ENCODE results near the gene MYOM3. TPM values are rescaled to one million over a fixed set of nuclear protein-coding genes. Genes with fewer than 3 reads are reported as not detected.

The MYOM3 gene
- total and polyA plus RNA-seq, 7 donors, result under 0.01 to 3.7 (median 3.0) TPM; not detected in 2

DNA sequence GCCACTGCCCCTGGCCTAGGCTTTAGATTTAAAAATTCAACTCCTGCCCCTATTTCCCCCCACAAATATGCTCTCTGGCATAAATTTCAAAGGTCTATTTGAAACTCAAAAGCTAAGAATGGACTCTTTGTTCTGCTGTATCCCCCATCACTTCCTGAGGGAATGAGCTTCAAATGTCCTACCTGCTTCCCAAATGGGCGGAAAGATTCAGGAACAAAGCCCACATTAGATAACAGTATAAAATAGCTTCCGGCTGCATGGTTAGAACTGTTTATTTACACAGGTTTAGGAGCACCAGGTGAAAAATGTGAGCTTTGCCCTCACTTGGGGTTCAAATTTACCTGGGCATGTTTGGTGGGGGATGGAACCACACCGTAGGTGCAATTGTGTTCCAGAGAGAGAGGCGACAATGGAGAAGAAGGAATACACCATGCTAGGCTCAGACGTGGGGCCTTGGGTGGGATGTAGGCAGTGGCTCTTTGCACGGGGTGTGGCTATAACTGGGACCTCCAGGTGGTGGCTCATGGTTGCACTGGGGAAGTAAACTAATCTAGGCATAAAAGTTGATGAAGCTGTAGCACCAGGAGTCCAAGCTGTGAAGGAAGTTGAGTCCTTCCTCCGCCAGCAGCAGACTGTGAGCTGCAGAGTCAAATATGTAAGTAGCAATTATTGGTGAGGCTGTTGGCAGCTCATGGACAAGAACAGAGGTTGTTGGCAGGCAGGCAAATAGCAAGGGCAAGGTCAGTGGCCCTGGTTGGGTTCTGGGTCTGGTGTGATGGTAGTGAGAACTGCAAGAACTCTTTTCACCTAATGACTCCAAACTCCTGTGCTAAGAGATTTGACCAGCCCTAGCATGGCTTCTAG is 90.3 kb downstream of the MYOM3 start:
- H3K9me3 ChIP-seq, result no peaks in the 10 kb centered on the region
- H3K36me3 ChIP-seq, result no peaks in the 10 kb centered on the region
- peaks cover 0 to 69% (median 60%) of the 10 kb centered on the region in 4 donors for H3K4me1 ChIP-seq
- 21 to 64% methylated on average over 7 of the region's 7 CpGs for WGBS, 2 donors
- H3K4me3 ChIP-seq, result no peak overlapping the region
- DNase-seq, result no peak
- intact Hi-C loops (cut with DNase I), result loop anchor here (2.0 kb wide), 1 partner anchor 63 kb away; the partner anchor contains the start of gene PNRC2
- no peak for TF ChIP-seq EP300 (IDR thresholded peaks at IDR 0.05)
- H3K27me3 ChIP-seq, result no peaks in the 10 kb centered on the region
- peak overlapping the region; percentile 80 to 96 (median 88) for H3K27ac ChIP-seq

GRCh38 chr1:24020470-24020869 is 91.5 kb downstream of the MYOM3 start:
- peak overlapping the region; percentile 80 to 96 (median 88) for H3K27ac ChIP-seq
- H3K27me3 ChIP-seq, result no peaks in the 10 kb centered on the region
- 91 to 92% methylated on average over 3 of the region's 3 CpGs for WGBS, 2 donors
- DNase-seq, result no peak
- H3K4me3 ChIP-seq, result no peak overlapping the region
- H3K4me1 ChIP-seq, result peaks cover 0 to 76% (median 70%) of the 10 kb centered on the region in 4 donors
- intact Hi-C loops (cut with DNase I), result no loop called here
- H3K36me3 ChIP-seq, result no peaks in the 10 kb centered on the region
- TF ChIP-seq EP300 (IDR thresholded peaks at IDR 0.05) (no peak), POLR2AphosphoS5 (IDR thresholded peaks at IDR 0.05) (no peak), POLR2A (IDR thresholded peaks at IDR 0.05) (no peak)
- TF ChIP-seq, protein P1, sequence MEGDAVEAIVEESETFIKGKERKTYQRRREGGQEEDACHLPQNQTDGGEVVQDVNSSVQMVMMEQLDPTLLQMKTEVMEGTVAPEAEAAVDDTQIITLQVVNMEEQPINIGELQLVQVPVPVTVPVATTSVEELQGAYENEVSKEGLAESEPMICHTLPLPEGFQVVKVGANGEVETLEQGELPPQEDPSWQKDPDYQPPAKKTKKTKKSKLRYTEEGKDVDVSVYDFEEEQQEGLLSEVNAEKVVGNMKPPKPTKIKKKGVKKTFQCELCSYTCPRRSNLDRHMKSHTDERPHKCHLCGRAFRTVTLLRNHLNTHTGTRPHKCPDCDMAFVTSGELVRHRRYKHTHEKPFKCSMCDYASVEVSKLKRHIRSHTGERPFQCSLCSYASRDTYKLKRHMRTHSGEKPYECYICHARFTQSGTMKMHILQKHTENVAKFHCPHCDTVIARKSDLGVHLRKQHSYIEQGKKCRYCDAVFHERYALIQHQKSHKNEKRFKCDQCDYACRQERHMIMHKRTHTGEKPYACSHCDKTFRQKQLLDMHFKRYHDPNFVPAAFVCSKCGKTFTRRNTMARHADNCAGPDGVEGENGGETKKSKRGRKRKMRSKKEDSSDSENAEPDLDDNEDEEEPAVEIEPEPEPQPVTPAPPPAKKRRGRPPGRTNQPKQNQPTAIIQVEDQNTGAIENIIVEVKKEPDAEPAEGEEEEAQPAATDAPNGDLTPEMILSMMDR (IDR thresholded peaks at IDR 0.05), result no peak
- H3K9me3 ChIP-seq, result no peaks in the 10 kb centered on the region

DNA sequence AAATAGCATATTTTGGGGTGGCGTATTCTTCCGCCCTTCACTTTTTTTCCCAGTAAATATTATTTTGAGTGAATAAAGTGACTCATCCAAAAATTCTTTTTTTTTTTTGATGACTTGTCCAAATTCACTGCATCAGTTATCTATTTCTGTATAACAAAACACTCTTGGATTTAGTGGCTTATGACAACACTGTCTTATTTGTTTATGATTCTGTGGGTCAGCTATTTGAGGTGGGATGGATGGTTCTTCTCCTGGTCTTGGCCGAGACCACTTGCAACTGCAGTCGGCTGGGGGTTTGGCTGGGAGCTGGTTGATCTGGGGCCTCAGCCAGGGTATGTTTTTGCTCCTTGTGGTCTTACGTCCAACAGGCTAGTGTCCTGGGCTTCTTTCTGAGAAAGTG is 91.9 kb downstream of the MYOM3 start:
- Histone ChIP-seq H3K36me3 (no peaks in the 10 kb centered on the region), H3K4me3 (no peak overlapping the region), H3K4me1 (peaks cover 0 to 76% (median 72%) of the 10 kb centered on the region in 4 donors), H3K27me3 (no peaks in the 10 kb centered on the region), H3K9me3 (no peaks in the 10 kb centered on the region), H3K27ac (peak overlapping the region; percentile 80 to 96 (median 88))
- TF ChIP-seq, protein P1 (IDR thresholded peaks at IDR 0.05), result no peak
- TF ChIP-seq POLR2AphosphoS5 (IDR thresholded peaks at IDR 0.05) (peak in 3 of 4 donors; percentile 65 to 71 (median 65)), EP300 (IDR thresholded peaks at IDR 0.05) (peak in 1 of 4 donors; percentile 36), POLR2A (IDR thresholded peaks at IDR 0.05) (no peak)
- 81 to 86% methylated on average over 5 of the region's 5 CpGs for WGBS, 2 donors
- peak; percentile 88 for DNase-seq
- intact Hi-C loops (cut with DNase I), result no loop called here

GRCh38 chr1:24018611-24019580 is 93.0 kb downstream of the MYOM3 start:
- Histone ChIP-seq H3K27ac (peak overlapping the region; percentile 80 to 96 (median 88)), H3K4me1 (peaks cover 0 to 79% (median 73%) of the 10 kb centered on the region in 4 donors), H3K36me3 (no peaks in the 10 kb centered on the region), H3K4me3 (peak overlapping the region in 1 of 4 donors; percentile 11), H3K9me3 (no peaks in the 10 kb centered on the region), H3K27me3 (no peaks in the 10 kb centered on the region)
- 15 to 54% methylated on average over 20 of the region's 20 CpGs for WGBS, 2 donors
- peak; percentile 99 for DNase-seq
- intact Hi-C loops (cut with DNase I), result no loop called here
- peak; percentile 49 to 93 (median 64) for TF ChIP-seq EP300 (IDR thresholded peaks at IDR 0.05)
- TF ChIP-seq POLR2AphosphoS5 (IDR thresholded peaks at IDR 0.05), result peak; percentile 65 to 91 (median 84)
- TF ChIP-seq POLR2A (IDR thresholded peaks at IDR 0.05), result no peak
- TF ChIP-seq, protein P1 (IDR thresholded peaks at IDR 0.05), result no peak
